AG09309 (cell line): ENCODE results near the gene TTC39B.

ENCODE experiments used
- DNase-seq: peaks from one replicate; pipeline ENCODE4 v3.0.0-alpha.2; 2010; ENCODE audit warnings: low read depth
- H3K4me3 ChIP-seq: 2 replicates; pipeline ENCODE4 v1.5.1; 2011; ENCODE audit warnings: mild to moderate bottlenecking, low read depth, low read length, moderate library complexity; ENCODE audit not compliant: control insufficient read depth
- CTCF ChIP-seq: IDR thresholded peaks from 2 replicates; pipeline ENCODE4 v1.5.1; 2011; ENCODE audit warnings: mild to moderate bottlenecking, low read depth, low read length, inconsistent platforms; ENCODE audit not compliant: insufficient read depth, control insufficient read depth; ENCODE audit errors: missing control alignments

The TTC39B gene

GRCh38 chr9:15246708-15247107 lies 60.3 kb downstream of the TTC39B start:
- no peak for TF ChIP-seq CTCF
- no peak for DNase-seq
- no peak overlapping the region for H3K4me3 ChIP-seq

- no peak for TF ChIP-seq CTCF
- H3K4me3 ChIP-seq, result no peak overlapping the region
- no peak for DNase-seq
Measured at GRCh38 chr9:15246243-15246642, 60.8 kb downstream of the TTC39B start.

- no peak overlapping the region for H3K4me3 ChIP-seq
- no peak for DNase-seq
- TF ChIP-seq CTCF, result no peak
Measured at GRCh38 chr9:15244001-15244441, 63.0 kb downstream of the TTC39B start.

- no peak for DNase-seq
- TF ChIP-seq CTCF, result no peak
Measured at GRCh38 chr9:15243081-15243480, 63.9 kb downstream of the TTC39B start.

GRCh38 chr9:15240927-15241326 lies 66.1 kb downstream of the TTC39B start:
- no peak overlapping the region for H3K4me3 ChIP-seq
- DNase-seq, result no peak
- no peak for TF ChIP-seq CTCF

More at GRCh38 chr9:15243081-15243480, 63.9 kb downstream of the TTC39B start:
- H3K4me3 ChIP-seq, result no peak overlapping the region

- DNase-seq, result no peak
- TF ChIP-seq CTCF, result no peak
- H3K4me3 ChIP-seq, result no peak overlapping the region
Measured at GRCh38 chr9:15239816-15240215, 67.2 kb downstream of the TTC39B start.

- no peak for DNase-seq
- no peak for TF ChIP-seq CTCF
- H3K4me3 ChIP-seq, result no peak overlapping the region
Measured at GRCh38 chr9:15238646-15239045, 68.4 kb downstream of the TTC39B start.
